Stimulated activated CD8-positive, alpha-beta memory T cell treated with anti-CD3 and anti-CD28 coated beads, Interleukin-12 subunit alpha, Interleukin-12 subunit beta, amount 100 ng/mL, for 1 hour (primary cell): ENCODE data around the gene TMEM156.

Experiments used
- DNase-seq: peaks from one replicate; pipeline ENCODE4 v3.0.0-alpha.2; 2020; ENCODE audit warnings: low read depth

Gene TMEM156

GRCh38 chr4:38924353-38924752 lies 107.9 kb downstream of the TMEM156 start:
- DNase-seq = no peak

- DNase-seq = no peak
These were observed 108.5 kb downstream of the TMEM156 start for GRCh38 chr4:38923746-38924145.

GRCh38 chr4:38921151-38921550 lies 111.1 kb downstream of the TMEM156 start:
- no peak for DNase-seq

GRCh38 chr4:38920677-38921076 lies 111.5 kb downstream of the TMEM156 start:
- DNase-seq = no peak

- no peak for DNase-seq
These were observed 112.0 kb downstream of the TMEM156 start for GRCh38 chr4:38920186-38920585.

GRCh38 chr4:38919494-38919893 lies 112.7 kb downstream of the TMEM156 start:
- no peak for DNase-seq

- no peak for DNase-seq
These were observed 114.7 kb downstream of the TMEM156 start for GRCh38 chr4:38917481-38918025.
